AML-193 (cell line): ENCODE measurements around the gene LIPI.
"Not testable (repeated sequence)": the region's sequence is repeated elsewhere in the genome, so short reads cannot be mapped to it uniquely, and the experiment has no call there.

Source experiments
- DNase-seq, 2 experiments: peaks; one replicate each; lab custom pipeline; 2025; lab: John Stamatoyannopoulos, UW

The LIPI gene

DNA sequence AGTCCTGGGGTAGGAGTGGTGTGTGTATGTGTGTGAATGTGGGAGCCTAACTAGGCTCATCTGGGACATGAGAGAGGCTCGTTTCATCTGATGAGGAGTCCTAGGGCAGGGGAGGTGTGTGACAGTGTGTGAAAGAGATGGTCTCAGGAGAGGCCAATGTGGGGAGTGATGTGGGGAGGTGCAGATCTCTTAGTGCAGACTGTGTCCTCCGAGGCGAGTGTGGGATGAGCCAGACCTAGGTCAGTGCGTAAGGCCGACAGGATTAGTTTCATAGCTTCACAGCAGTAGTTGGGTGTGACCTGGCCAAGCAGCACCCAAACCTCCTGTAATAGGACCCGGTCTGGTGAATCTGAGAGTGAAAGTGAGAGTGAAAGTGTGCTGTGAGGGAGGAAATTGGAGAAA, 94.7 kb downstream of the LIPI start:
- DNase-seq = no peak

DNA sequence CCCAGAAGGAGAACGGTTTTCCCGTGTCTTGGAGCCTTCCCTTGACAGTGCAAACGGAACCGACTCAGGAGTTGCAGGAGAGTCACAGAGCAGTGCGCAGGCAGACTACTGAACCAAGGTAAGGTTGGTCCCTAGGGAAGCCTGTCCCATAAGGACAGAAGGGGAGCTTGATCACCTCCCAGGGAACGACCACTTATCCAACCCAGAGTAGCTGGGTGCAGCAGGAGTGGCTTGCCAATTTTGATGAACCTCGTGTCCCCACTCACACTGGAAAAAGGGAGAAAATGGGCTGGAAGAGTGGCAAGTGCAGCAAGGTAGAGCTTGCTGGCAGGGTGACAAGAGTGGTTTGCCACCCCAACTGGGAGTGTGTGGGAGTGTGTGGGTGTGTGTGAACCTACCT, 95.1 kb downstream of the LIPI start:
- DNase-seq = no peak

DNA sequence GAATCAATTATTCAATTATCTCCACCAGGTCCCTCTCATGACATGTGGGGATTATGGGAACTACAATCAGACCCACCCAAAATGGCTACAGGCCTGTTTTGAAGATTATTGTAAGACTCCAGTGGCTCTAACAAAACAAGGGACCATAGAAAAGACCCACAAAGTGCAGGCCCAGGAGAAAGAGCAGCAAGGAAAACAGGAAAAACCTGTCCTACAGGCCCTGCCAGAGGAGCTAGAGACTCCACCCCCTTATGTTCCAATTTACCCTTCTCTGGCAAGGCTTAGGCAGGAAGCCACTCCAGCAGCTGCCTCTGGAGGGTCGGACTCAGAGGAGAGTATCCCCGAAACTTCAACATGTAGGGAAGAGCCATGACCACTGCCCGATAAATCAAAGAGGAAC, 96.5 kb downstream of the LIPI start:
- no peak for DNase-seq

DNA sequence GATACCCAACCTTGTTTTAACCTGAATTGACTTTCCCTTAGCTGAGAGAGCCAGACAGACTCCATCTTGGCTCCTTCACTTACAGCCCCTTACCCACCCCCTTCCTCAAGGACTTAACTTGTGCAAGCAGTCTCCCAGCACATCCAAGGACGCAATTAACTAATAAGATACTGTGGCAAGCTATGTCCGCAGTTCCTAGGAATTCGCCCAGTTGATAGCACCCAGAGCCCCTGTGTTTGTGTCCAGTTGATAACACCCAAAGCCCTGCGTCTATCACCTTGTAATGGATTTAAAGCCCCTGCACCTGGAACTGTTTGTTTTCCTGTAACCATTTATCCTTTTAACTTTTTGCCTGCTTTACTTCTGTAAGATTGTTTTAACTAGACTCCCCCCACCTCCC, 106.2 kb downstream of the LIPI start:
- DNase-seq = not testable (repeated sequence)

DNA sequence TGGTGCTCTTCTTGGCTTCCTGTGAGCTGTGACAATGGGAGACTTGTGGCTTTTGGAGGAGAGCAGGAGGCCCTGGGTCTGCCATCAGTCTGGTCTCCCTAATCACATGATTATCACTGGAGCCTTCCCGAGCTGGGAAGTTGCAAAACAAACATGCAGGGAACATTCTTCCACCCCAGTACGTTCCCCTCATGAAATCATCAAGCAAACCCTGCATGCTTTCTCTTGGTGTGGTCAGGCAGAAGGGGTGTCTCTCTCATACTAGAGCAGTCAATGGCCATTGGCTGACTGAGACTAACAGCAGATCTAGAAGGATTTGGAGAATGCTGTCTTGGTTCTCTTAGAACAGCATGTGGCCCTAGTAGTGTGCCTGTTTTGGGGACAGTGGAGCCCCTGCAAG, 111.2 kb downstream of the LIPI start:
- no peak for DNase-seq

DNA sequence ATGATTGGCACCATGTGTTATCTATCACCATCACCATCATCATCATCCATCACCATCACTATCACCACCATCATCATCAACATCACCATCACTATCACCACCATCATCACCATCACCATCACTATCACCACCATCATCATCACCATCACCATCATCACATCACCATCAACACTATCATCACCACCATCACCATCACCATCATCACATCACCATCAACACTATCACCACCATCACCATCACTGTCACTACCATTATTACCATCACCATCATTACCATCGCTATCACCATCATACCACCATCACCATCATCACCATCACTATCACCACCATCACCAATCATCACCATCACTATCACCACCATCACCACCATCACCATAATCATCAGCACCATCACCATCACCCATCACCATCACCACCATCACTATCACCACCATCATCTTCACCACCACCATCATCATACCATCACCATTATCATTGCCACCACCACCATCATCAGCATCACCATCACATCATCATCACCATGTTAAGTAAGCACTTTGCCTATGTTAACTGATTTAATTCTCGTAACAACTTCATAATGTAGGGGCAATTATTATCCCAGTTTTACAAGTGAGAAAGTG, 112.8 kb downstream of the LIPI start:
- DNase-seq = no peak

DNA sequence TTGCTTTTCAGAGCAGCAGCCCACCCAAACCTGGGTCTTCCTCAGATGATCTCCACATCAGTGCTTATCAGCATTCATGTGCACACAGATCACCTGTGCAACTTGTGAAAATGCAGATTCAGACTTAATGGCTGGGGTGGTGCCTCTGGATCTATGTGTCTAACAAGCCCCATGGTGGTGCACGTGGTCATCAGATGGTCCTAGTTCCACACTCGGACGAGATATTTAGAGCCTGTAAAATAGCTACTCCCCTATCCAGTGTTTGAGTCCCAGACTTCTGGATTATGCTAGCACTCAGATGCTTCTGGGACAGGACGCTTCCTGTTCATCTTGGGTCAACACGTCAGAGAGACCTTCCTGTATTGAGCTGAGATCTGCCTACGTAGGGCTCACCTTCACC, 114.2 kb downstream of the LIPI start:
- DNase-seq = no peak

DNA sequence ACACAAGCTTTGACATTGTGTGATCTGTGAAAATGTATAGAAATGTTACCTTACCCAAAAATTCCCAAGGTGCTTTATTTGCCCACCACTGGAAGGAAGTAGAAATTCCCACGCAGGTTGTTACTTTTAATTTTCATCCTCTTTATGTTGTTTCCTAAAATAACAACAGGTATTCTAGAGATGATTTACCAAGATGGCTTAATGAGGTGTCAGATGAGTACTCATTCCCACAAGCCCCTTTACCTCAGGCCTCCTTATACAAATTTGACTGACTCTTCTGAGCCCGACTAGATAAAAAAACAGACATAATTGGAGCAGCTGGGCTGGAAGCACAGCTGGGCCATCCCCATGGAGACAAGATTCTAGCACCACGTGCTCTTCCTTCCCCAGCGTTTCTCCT, 114.6 kb downstream of the LIPI start:
- DNase-seq = no peak

DNA sequence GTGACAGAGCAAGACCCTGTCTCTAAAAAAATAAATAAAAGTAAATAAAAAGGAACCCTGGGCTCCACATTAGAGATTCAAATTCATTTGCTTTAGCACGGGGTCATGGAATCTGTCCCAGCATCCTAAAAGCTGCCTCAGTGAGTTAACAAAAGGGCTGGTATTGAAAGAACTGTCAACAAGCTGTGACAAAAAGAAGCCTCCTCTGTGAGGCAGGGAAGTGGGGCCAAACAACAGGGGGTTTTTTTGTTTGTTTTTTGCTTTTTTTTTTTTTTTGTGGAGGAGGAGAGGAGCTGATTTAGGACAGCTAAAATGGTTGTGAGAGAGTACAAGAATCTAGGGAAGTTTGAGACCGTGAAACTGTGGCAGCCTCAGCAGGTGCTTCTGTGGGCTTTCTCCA, 115.7 kb downstream of the LIPI start:
- DNase-seq = no peak

DNA sequence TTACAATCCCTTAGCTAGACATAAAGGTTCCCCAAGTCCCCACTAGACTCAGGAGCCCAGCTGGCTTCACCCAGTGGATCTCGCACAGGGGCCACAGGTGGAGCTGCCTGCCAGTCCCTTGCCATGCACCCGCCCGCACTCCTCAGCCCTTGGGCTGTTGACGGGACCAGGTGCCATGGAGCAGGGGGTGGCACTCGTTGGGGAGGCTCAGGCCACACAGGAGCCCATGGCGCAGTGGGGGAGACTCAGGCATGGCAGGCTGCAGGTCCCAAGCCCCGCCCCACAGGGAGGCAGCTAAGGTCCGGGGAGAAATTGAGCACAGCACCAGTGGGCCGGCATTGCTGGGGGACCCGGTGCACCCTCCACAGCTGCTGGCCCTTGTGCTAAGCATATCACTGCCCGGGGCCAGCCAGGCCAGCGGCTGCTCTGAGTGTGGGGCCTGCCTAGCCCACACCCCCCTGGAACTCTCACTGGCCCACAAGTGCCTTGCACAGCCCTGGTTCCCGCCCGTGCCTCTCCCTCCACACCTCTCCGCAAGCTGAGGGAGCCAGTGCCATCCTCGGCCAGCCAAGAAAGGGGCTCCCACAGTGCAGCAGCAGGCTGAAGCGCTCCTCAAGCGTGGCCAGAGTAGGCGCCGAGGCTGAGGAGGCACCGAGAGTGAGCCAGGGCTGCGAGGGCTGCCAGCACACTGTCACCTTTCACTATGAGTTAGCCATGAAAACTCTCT, 117.8 kb downstream of the LIPI start:
- DNase-seq = no peak

DNA sequence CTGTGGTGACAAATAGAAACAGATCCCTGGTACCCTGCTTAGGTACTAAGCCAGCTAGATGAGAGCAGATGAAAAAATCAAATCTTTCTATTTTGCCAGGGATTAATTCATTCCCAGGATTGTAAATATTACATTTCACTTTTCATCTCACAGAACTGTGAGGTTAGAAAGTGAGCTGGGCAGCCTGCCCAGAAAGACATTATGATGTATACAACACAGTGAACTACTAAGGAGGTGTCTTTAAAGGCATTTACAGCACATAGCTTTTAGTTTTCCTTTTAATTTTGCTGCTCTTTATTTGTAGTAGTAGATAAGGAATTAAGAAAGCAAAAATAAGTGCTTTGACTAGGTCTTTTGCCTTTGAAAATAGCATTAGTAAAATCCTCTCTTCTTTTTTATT, 120.6 kb downstream of the LIPI start:
- not testable (repeated sequence) for DNase-seq

DNA sequence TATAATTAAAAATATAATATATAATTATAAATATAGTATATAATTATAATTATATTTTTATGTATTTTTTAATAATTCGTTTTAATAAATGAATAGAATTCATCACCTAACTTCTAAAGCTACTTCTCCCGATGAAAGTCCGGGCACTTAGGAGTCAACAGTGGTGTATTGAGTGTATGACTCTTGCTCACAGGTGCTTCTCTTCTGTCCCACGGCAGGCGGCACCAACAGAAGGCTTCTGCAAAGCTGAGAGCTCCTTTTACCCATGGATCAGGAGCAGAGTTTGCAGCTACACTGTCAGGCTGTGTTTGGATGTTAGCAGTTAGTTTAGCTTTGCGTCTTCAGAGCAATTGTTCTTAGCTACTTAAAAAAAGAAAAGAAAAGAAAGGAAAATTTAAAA, 122.4 kb downstream of the LIPI start:
- DNase-seq = no peak

DNA sequence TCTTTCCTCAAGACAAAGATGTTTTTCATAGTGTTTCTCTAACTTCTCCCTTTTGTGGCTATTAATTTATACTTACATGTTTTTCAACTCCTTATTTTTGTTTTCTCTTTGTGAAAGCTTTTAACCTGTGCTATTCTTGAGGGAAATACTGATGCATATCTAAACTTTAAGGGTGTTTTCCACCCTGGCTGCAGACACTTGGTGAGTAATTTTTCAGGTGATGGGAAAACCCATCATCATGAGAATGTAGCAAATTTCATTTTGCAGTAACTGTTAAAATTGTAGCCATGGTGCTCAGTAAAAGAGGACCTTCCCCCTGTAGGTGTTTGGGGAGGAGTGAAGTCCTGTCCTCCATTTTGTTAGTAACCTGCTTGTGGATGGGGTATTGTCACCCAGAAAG, 124.2 kb downstream of the LIPI start:
- no peak for DNase-seq

DNA sequence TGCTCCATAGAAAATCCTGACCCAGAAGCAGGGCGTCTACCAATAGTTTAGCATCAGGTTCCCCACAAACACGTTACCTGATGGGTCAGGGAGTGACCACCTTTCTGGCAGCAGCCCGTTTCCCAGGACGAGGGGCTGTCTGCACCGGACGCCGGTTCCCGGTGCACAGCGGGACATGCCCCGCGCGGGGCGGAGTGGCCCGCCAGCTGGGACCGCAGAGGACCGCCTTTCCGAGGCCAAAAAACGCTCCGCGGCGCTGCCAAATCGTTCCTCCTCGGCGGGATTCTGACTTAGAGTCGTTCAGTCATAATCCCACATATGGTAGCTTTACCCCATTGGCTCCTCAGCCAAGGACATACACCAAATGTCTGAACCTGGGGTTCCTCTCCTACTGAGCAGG, 126.1 kb downstream of the LIPI start:
- no peak for DNase-seq

DNA sequence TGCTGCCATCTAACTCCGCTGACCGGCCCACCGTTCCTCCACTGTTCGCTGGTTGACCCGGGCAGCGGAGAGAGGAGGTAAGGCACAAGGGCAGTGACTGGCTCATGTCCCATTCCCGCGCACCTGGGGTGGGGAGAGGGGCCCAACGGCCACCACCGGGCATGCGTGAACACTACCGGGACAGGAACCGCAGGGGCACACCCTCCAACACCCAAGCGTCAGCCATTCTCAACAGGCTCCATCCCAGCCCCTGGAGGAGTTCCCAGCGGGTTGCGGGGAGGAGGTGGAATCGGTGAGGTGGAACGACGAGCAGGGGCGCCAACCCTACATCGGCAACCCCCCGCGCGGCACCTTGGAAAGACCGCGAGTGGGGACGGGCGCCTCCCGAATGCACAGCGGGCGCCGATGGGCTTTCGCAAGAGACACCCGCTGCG, 126.7 kb downstream of the LIPI start:
- DNase-seq = no peak

DNA sequence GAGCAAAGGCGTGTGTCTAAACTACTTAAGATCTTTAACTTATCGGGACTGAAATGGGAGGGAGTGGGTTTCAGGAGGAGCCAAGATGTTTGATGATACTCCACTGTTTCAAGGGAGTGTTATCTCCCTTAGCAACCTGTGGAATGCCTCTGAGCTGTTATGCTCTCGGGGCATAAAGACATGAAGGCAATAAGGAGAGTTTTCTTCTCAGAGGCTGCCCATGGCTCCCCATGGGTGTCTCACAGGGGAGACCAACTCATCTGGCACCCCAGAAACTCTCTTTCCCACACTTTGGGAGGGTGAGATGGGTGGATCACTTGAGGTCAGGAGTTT, 130.0 kb downstream of the LIPI start:
- DNase-seq = no peak

DNA sequence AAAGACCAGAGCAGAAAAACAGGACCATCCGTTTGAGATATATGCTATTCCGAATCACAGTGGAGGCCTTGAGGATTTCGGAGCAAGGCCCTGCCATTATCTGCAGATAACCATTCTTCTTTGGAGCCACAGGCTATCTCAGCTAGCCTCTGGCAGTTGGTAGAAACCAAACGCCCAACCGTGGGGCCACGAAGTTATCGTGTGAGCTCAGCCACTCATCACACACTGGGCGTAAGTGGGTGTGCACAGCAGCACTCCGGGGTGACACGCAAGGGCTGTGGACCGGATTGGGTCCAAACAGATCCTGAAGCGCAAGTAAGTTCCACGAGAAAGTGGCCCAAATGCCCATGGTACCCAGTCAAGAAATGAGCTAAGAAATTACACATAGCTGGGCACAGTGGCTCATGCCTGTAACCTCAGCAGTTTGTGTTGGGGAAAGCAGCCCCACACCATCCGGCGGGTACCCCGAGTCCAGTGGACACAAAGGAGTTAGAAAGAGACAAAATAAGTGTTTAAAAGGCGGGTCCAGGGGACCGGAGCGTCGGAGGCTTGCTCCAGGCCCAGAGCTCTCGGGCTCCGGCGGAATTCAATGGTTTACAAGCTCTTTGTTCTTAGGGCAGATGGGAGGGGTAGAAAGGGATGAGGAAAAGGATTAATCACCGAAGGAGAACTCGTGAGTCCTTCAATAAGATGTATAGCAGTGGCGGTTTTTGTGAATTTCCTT, 130.6 kb downstream of the LIPI start:
- no peak for DNase-seq

DNA sequence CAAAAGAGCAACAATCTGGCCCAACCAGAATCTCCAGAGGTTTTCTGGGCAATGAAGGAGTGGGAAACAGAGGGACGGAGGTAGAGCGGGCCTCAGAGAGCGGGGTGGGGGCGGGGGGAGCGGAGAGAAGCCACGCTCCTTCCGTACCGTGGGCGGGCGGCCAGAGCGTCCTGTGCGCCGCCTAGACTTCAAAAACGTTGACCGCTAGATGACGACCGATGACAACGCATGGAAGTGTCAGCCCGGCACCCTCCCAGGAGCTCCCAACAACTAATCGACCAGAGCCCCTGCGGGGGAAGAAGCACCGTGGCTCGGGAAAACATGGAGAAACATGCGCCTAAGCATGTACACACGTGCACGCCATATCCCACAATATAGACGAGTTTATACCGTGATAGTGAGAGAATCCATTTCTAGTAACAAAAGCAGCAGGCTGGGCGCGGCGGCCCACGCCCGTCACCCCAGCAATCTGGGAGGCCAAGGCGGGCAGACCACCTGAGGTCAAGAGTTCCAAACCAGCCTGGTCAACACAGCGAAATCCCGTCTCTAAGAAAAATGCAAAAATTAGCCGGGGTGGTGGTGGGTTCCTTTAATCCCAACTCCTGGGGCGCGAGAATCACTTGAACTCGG, 131.9 kb downstream of the LIPI start:
- no peak for DNase-seq

DNA sequence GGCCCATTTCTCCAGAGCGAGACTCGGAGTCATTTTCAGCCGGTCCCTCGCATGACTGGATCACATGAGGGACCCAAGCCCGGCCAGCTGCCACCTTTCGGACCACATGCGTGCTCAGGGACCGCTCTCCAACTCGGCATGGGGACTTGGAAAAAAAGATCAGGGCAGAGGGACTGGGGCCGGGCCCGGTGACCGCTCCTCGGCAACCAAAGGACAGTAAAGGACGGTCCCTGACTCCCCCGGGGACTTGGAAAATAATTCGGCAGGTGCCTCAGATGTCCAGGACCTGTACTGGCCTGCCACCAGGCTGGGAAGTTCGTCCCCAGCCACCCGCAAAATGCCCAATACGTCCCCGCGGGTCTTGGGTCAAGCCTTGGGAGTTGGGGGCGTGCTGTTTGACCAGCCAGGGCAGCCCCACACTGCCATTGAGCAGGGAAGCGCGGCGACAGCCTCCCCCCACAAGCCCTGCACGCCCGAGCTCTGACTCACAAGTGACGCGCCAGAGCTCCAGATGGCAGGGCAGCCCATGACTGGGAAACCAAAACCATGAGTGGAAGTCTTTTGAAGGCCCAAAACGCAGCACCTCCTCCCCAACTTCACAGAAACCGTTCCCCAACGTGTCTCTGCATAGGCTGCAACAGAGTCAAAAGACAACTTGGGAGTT, 134.5 kb downstream of the LIPI start:
- no peak for DNase-seq

DNA sequence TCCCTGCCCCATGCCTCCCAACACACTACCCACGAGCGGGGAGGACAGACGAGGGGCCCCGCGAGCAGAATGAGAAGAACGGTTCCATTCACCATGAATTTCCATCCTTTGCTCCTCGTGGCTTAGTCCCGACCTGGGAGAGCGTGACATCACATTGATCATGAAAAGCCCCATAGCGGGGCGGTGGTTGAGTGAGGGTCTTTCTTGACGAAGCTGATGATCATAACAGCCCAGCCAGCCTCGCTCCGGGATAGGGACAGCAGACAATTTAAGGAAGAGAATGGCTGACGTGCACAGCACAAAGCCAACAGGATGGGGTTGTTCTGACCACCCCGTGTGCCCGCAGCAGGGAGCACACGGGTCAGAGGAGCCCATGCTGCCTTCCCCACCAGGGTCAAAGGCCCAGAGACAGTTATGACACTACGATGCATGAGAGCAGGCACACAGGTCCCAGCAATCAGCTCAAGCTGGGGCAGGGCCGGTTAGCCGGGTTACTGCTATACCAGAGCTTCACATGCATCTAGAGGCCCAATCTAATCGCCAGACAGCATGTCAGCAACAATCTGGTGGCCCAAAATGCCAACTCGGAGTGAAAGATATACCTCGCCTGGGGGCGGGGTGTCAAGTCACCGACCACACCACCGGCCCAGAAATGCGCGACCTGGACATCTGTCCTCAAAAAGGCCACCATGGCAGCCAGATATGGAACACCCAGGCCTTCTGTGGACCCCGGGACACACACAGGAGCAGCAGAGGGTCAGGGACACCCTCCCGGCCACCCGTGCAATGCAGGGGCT, 135.2 kb downstream of the LIPI start:
- no peak for DNase-seq

DNA sequence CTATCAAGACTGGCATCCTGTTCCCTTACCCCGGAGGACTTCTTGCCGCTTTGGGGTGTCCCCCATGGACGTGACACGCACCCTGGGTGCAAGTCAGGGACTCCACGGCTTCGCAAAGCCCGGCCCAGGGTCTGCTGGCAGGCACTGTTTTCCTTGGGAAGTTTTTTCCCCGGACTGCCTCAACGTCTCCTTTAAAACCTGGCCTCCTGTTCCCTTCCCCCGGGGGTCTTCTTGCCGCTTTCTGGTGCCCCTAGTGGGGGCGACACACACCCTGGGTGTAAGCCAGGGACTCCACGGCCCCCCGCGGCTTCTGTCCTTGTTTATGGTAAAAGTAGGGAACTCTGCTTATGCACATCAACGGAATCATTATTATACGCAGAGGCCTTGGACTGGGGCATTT, 136.6 kb downstream of the LIPI start:
- DNase-seq = no peak

DNA sequence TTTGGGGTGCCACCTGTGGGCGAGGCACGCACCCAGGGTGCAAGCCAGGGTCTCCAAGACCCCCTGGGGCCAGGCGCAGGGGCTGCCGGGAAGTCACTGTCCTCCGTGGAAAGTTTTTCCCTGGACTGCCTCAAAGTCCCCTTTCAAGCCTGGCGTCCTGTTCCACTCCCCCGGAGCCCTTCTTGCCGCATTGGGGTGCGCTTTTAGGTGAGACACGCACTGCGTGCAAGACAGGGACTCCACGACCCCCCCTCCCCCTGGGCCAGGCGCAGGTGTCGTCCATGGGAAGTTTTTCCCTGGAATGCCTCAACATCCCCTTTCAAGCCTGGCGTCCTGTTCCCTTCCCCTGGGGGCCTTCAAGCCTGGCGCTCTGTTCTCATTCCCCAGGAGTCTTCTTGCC, 137.1 kb downstream of the LIPI start:
- no peak for DNase-seq
